Measurements from ENCODE around the gene ST3GAL3. TPM values are rescaled to one million over a fixed set of nuclear protein-coding genes. Genes with fewer than 3 reads are reported as not detected.

Gene ST3GAL3
- total RNA-seq, 1 experiment from 2014 or later, result 20.0 TPM

GRCh38 chr1:43944860-43945259 lies 237.5 kb downstream of the ST3GAL3 start:
- Mint-ChIP-seq H3K9me3 (ENCODE audit: low read depth, unreplicated experiment) (no peaks in the 10 kb centered on the region), H3K36me3 (ENCODE audit: insufficient read depth, unreplicated experiment) (peaks cover 24% of the 10 kb centered on the region), H3K4me1 (ENCODE audit: low read depth, unreplicated experiment) (peaks cover 9% of the 10 kb centered on the region), H3K27me3 (ENCODE audit: unreplicated experiment) (peaks cover 5% of the 10 kb centered on the region), H3K27ac (ENCODE audit: unreplicated experiment) (no peak overlapping the region), H3K4me3 (ENCODE audit: low read depth, unreplicated experiment) (no peak overlapping the region)
- no peak for DNase-seq
- CTCF ChIA-PET, result interaction anchor here (1.8 kb wide), 1 partner anchor 10 kb away, joined by 14 read pairs; the partner anchor contains the start of gene ARTN
- TSS peak; percentile 29 for BruUV-seq (replicated peaks)
- no peak for TF ChIP-seq CTCF (IDR thresholded peaks at IDR 0.05; ENCODE audit: unreplicated experiment)
- intact Hi-C loops (cut with micrococcal nuclease; ENCODE audit: unreplicated experiment), result no loop called here

- peaks cover 17% of the 10 kb centered on the region for H3K4me1 Mint-ChIP-seq (ENCODE audit: low read depth, unreplicated experiment)
These were observed 238.4 kb downstream of the ST3GAL3 start for GRCh38 chr1:43945674-43946235.

GRCh38 chr1:43946236-43947060 lies 239.1 kb downstream of the ST3GAL3 start, which contains the start of gene IPO13:
IPO13 (plus strand) TSS chr1:43946950; CDS start chr1:43947601, 651 bp downstream.
- Mint-ChIP-seq H3K27me3 (ENCODE audit: unreplicated experiment) (no peaks in the 10 kb centered on the region), H3K36me3 (ENCODE audit: insufficient read depth, unreplicated experiment) (peaks cover 20% of the 10 kb centered on the region), H3K4me1 (ENCODE audit: low read depth, unreplicated experiment) (peaks cover 17% of the 10 kb centered on the region), H3K9me3 (ENCODE audit: low read depth, unreplicated experiment) (no peaks in the 10 kb centered on the region), H3K27ac (ENCODE audit: unreplicated experiment) (peak within 1 kb of the TSS; percentile 86), H3K4me3 (ENCODE audit: low read depth, unreplicated experiment) (peak within 1 kb of the TSS; percentile 98)
- BruUV-seq (replicated peaks), result no TSS peak
- peak; percentile 67 for TF ChIP-seq CTCF (IDR thresholded peaks at IDR 0.05; ENCODE audit: unreplicated experiment)
- intact Hi-C loops (cut with micrococcal nuclease; ENCODE audit: unreplicated experiment), result no loop called here
- CTCF ChIA-PET, result interaction anchor here (0.6 to 1.8 kb wide), 7 partner anchors 10 to 183 kb away, joined by 3 to 14 read pairs (median 3); partner anchors contain the start of genes ARTN and DPH2
- peak; percentile 97 for DNase-seq

More at GRCh38 chr1:43945674-43946235, 238.4 kb downstream of the ST3GAL3 start:
- TF ChIP-seq CTCF (IDR thresholded peaks at IDR 0.05; ENCODE audit: unreplicated experiment), result no peak
- Mint-ChIP-seq H3K36me3 (ENCODE audit: insufficient read depth, unreplicated experiment) (peaks cover 20% of the 10 kb centered on the region), H3K27me3 (ENCODE audit: unreplicated experiment) (no peaks in the 10 kb centered on the region), H3K9me3 (ENCODE audit: low read depth, unreplicated experiment) (no peaks in the 10 kb centered on the region), H3K27ac (ENCODE audit: unreplicated experiment) (peak overlapping the region; percentile 86), H3K4me3 (ENCODE audit: low read depth, unreplicated experiment) (peak overlapping the region; percentile 98)
- intact Hi-C loops (cut with micrococcal nuclease; ENCODE audit: unreplicated experiment), result no loop called here
- DNase-seq, result no peak
- CTCF ChIA-PET, result interaction anchor here (0.8 to 1.8 kb wide), 4 partner anchors 9 to 182 kb away, joined by 3 to 14 read pairs (median 4); partner anchors contain the start of genes ARTN and DPH2
- TSS peak; percentile 57 for BruUV-seq (replicated peaks)

GRCh38 chr1:43947061-43947873 lies 239.9 kb downstream of the ST3GAL3 start:
- CTCF ChIA-PET, result interaction anchor here (0.6 to 1.1 kb wide), 3 partner anchors 13 to 184 kb away, joined by 3 to 6 read pairs (median 3); partner anchors contain the start of genes ARTN and DPH2
- Mint-ChIP-seq H3K27ac (ENCODE audit: unreplicated experiment) (peak overlapping the region; percentile 86), H3K27me3 (ENCODE audit: unreplicated experiment) (no peaks in the 10 kb centered on the region), H3K4me1 (ENCODE audit: low read depth, unreplicated experiment) (peaks cover 17% of the 10 kb centered on the region), H3K4me3 (ENCODE audit: low read depth, unreplicated experiment) (peak overlapping the region; percentile 98), H3K36me3 (ENCODE audit: insufficient read depth, unreplicated experiment) (peaks cover 20% of the 10 kb centered on the region), H3K9me3 (ENCODE audit: low read depth, unreplicated experiment) (no peaks in the 10 kb centered on the region)
- no peak for TF ChIP-seq CTCF (IDR thresholded peaks at IDR 0.05; ENCODE audit: unreplicated experiment)
- intact Hi-C loops (cut with micrococcal nuclease; ENCODE audit: unreplicated experiment), result no loop called here
- no TSS peak for BruUV-seq (replicated peaks)
- DNase-seq, result no peak
